B cell (primary cell): ENCODE results near the gene TUBA4A. TPM values are rescaled to one million over a fixed set of nuclear protein-coding genes. Genes with fewer than 3 reads are reported as not detected.

Experiments used
- ATAC-seq: fragments of 200-7000 bp; cut with Tn5 transposase; one replicate; pipeline ENCODE4 v1.10.0; 2021; ENCODE audit warnings: low read depth, mild to moderate bottlenecking, moderate number of reproducible peaks, moderate library complexity
- CTCF ChIA-PET: fragments of 350-600 bp; sonication (Branson Sonifier 250); formaldehyde crosslinking; loops from one replicate; lab custom pipeline; 2021; ENCODE audit warnings: antibody characterized with exemption, inconsistent platforms; lab: Charles Lee
- POLR2A ChIA-PET: fragments of 350-600 bp; sonication (Branson Sonifier 250); formaldehyde crosslinking; loops from one replicate; lab custom pipeline; 2021; ENCODE audit warnings: antibody characterized with exemption; lab: Charles Lee
- DNase-seq: peaks from one replicate; pipeline ENCODE4 v3.0.0; 2013
- H2AFZ ChIP-seq: 2 replicates; pipeline ENCODE4 v1.6.1; 2012; ENCODE audit warnings: mild to moderate bottlenecking, low read depth, low read length; ENCODE audit not compliant: insufficient read depth, poor library complexity, severe bottlenecking
- H3K27ac ChIP-seq, 2 donors: 1 replicate in 1 of 2; 2 replicates in 1 of 2; pipeline ENCODE4 v1.5.1; 2012 to 2013; ENCODE audit warnings: low read length in 2 of 2, mild to moderate bottlenecking in 2 of 2, moderate library complexity in 1 of 2
- H3K27me3 ChIP-seq, 4 experiments: fragments of 200-600 bp in 1 of 4; sonication (generic) in 1 of 4; replicated peaks in 1 of 4; 1 replicate in 2 of 4; 2 replicates in 2 of 4; pipeline versions ENCODE4 v1.6.1 to v1.7.0; 2013 to 2016; ENCODE audit warnings: low read length in 3 of 4, mild to moderate bottlenecking in 2 of 4, mixed read lengths in 1 of 4, moderate library complexity in 1 of 4; ENCODE audit not compliant: insufficient read depth in 4 of 4, control insufficient read depth in 3 of 4; ENCODE audit errors: control extremely low read depth in 1 of 4
- H3K36me3 ChIP-seq, 2 experiments: replicated peaks in 1 of 2; 1 replicate in 1 of 2; 2 replicates in 1 of 2; pipeline versions ENCODE4 v1.6.1 to v1.7.1; 2013; ENCODE audit warnings: low read length in 1 of 2; ENCODE audit not compliant: insufficient read depth in 2 of 2, control insufficient read depth in 1 of 2; ENCODE audit errors: control extremely low read depth in 1 of 2, extremely low read depth in 1 of 2
- H3K4me1 ChIP-seq, 2 donors: fragments of 200-600 bp in 1 of 2; sonication (generic) in 1 of 2; 1 replicate in 1 of 2; 2 replicates in 1 of 2; pipeline versions ENCODE4 v1.5.1 to v1.6.1; 2013 to 2017; ENCODE audit warnings: low read length in 2 of 2; ENCODE audit not compliant: control insufficient read depth in 2 of 2, insufficient read depth in 2 of 2
- H3K4me2 ChIP-seq: replicated peaks from 2 replicates; pipeline ENCODE3; 2012; ENCODE audit warnings: mild to moderate bottlenecking, low read depth, low read length; ENCODE audit not compliant: poor library complexity, severe bottlenecking
- H3K4me3 ChIP-seq, 5 experiments: fragments of 200-600 bp in 1 of 5; sonication (generic) in 1 of 5; 1 replicate in 3 of 5; 2 replicates in 2 of 5; pipeline versions ENCODE4 v1.5.1 to v1.7.0; 2011 to 2016; ENCODE audit warnings: low read length in 4 of 5, mild to moderate bottlenecking in 4 of 5, low read depth in 2 of 5, control low read depth in 1 of 5, moderate library complexity in 1 of 5; ENCODE audit not compliant: insufficient read depth in 1 of 5; ENCODE audit errors: control extremely low read depth in 1 of 5, extremely low read depth in 1 of 5
- H3K79me2 ChIP-seq: fragments of 200-600 bp; sonication (generic); one replicate; pipeline ENCODE4 v1.6.0; 2016; ENCODE audit warnings: low read length; ENCODE audit not compliant: control insufficient read depth, insufficient read depth
- H3K9ac ChIP-seq: fragments of 200-600 bp; sonication (generic); 2 replicates; pipeline ENCODE4 v1.6.1; 2017; ENCODE audit warnings: mild to moderate bottlenecking, low read length, moderate library complexity
- H3K9me3 ChIP-seq, 3 donors: one replicate each; pipeline versions ENCODE4 v1.6.1 to v1.7.1; 2013; ENCODE audit warnings: low read length in 2 of 3; ENCODE audit not compliant: control insufficient read depth in 2 of 3, insufficient read depth in 1 of 3; ENCODE audit errors: control extremely low read depth in 1 of 3
- H4K20me1 ChIP-seq: 2 replicates; pipeline ENCODE4 v1.6.0; 2012; ENCODE audit warnings: mild to moderate bottlenecking, low read length; ENCODE audit not compliant: insufficient read depth, control insufficient read depth, poor library complexity, severe bottlenecking
- H3K27ac Mint-ChIP-seq: one replicate; pipeline ENCODE4 v1.8.0; 2021; ENCODE audit warnings: mixed read lengths
- H3K27me3 Mint-ChIP-seq: one replicate; pipeline ENCODE4 v1.8.0; 2021; ENCODE audit warnings: mixed read lengths
- H3K4me1 Mint-ChIP-seq: one replicate; pipeline ENCODE4 v1.8.0; 2021; ENCODE audit warnings: mixed read lengths
- H3K4me3 Mint-ChIP-seq: one replicate; pipeline ENCODE4 v1.8.0; 2021; ENCODE audit warnings: mixed read lengths
- H3K9me3 Mint-ChIP-seq: one replicate; pipeline ENCODE4 v1.8.0; 2022; ENCODE audit warnings: mixed read lengths; ENCODE audit not compliant: insufficient read depth
- CTCF ChIP-seq: fragments of 200-600 bp; IDR thresholded peaks from one replicate; pipeline ENCODE4 v1.8.0; 2022; ENCODE audit warnings: antibody characterized with exemption, mild to moderate bottlenecking
- EZH2 ChIP-seq: IDR thresholded peaks from 2 replicates; pipeline ENCODE4 v1.6.1; 2012; ENCODE audit warnings: borderline replicate concordance, low read depth, mild to moderate bottlenecking, moderate library complexity, low read length; ENCODE audit not compliant: insufficient read depth, poor library complexity, severe bottlenecking
- WGBS: methylation state at CpG from one replicate; pipeline ENCODE4 v1.1.5; 2013; ENCODE audit warnings: missing lambda C conversion rate; ENCODE audit not compliant: insufficient coverage; 5-methylcytosine and 5-hydroxymethylcytosine counted together
- intact Hi-C: fragments of 100-400 bp; cut with micrococcal nuclease; formaldehyde crosslinking; loops from one replicate; pipeline ENCODE4 v1.10.0; 2022
- polyA plus RNA-seq: library from polyadenylated mRNA; depleted of rRNA; stranded (reverse); fragments of >200 nt; gene quantifications from 2 replicates; pipeline ENCODE4 v1.2.3, GENCODE V29; 2012
- total RNA-seq, 2 donors: library from RNA; stranded (reverse); fragments of 120-200 nt in 1 of 2; gene quantifications; 1 replicate in 1 of 2; 2 replicates in 1 of 2; pipeline versions ENCODE4 v1.2.3 to v1.2.4, GENCODE V29; 2013 to 2022

Gene TUBA4A
- total and polyA plus RNA-seq, 2 donors (not counting 1 experiment from before 2014, with no cell fraction given) = 196 to 338 TPM

GRCh38 chr2:219291910-219292490 lies 38.3 kb upstream of the TUBA4A start:
- H3K27me3 Mint-ChIP-seq = no peaks in the 10 kb centered on the region
- DNase-seq (no peak), ATAC-seq (no peak)
- Histone ChIP-seq H3K27ac (no peak overlapping the region), H3K27me3 (no peaks in the 10 kb centered on the region), H2AFZ (no peak overlapping the region), H3K9ac (no peak overlapping the region), H3K36me3 (no peaks in the 10 kb centered on the region), H3K79me2 (no peaks in the 10 kb centered on the region), H3K4me2 (no peak overlapping the region), H3K4me1 (peaks cover 10 to 13% of the 10 kb centered on the region in 2 donors), H3K4me3 (no peak overlapping the region), H4K20me1 (no peaks in the 10 kb centered on the region), H3K9me3 (no peaks in the 10 kb centered on the region)
- H3K4me3 Mint-ChIP-seq = no peak overlapping the region
- ChIA-PET CTCF (interaction anchor here (0.5 to 10.3 kb wide), 10 partner anchors 8 to 234 kb away, joined by 3 to 239 read pairs (median 5); partner anchors contain the start of genes ANKZF1, ATG9A, CNPPD1 and DNAJB2), POLR2A (interaction anchor here (0.6 kb wide), 1 partner anchor 38 kb away, joined by 3 read pairs; the partner anchor contains the start of gene TUBA4A)
- no peak overlapping the region for H3K27ac Mint-ChIP-seq
- intact Hi-C loops = no loop called here
- TF ChIP-seq CTCF (no peak), EZH2 (no peak)
- 89% methylated on average over 4 of the region's 4 CpGs for WGBS
- H3K4me1 Mint-ChIP-seq = peaks cover 16% of the 10 kb centered on the region
- H3K9me3 Mint-ChIP-seq = no peaks in the 10 kb centered on the region

GRCh38 chr2:219291394-219291793 lies 37.7 kb upstream of the TUBA4A start:
- WGBS = no CpG with 5 or more reads among the region's 7 CpGs
- Histone ChIP-seq H3K4me2 (no peak overlapping the region), H3K9ac (no peak overlapping the region), H3K9me3 (no peaks in the 10 kb centered on the region), H4K20me1 (no peaks in the 10 kb centered on the region), H3K36me3 (peaks cover 0 to 1% of the 10 kb centered on the region in 2 experiments), H3K4me3 (no peak overlapping the region), H3K27ac (no peak overlapping the region), H3K27me3 (no peaks in the 10 kb centered on the region), H2AFZ (no peak overlapping the region), H3K4me1 (peaks cover 10 to 13% of the 10 kb centered on the region in 2 donors), H3K79me2 (no peaks in the 10 kb centered on the region)
- CTCF ChIA-PET = interaction anchor here (1.1 to 6.5 kb wide), 8 partner anchors 8 to 233 kb away, joined by 3 to 239 read pairs (median 5); partner anchors contain the start of genes ANKZF1, ATG9A, DNAJB2 and GLB1L
- H3K4me3 Mint-ChIP-seq = no peak overlapping the region
- no peak for TF ChIP-seq EZH2
- TF ChIP-seq CTCF = no peak
- peaks cover 16% of the 10 kb centered on the region for H3K4me1 Mint-ChIP-seq
- DNase-seq (no peak), ATAC-seq (no peak)
- intact Hi-C loops = no loop called here
- POLR2A ChIA-PET = interaction anchor here (0.6 to 0.9 kb wide), 2 partner anchors 12 to 38 kb away, joined by 3 read pairs; partner anchors contain the start of genes DNAJB2 and TUBA4A
- H3K9me3 Mint-ChIP-seq = no peaks in the 10 kb centered on the region
- H3K27me3 Mint-ChIP-seq = no peaks in the 10 kb centered on the region
- H3K27ac Mint-ChIP-seq = no peak overlapping the region
